Natural killer cell treated with Interleukin-12 subunit alpha and Interleukin-12 subunit beta and Interleukin-15 and Interleukin-18, amount 100 ng/mL, for 72 hours (primary cell): ENCODE data around the gene POLR2L. TPM values are rescaled to one million over a fixed set of nuclear protein-coding genes. Genes with fewer than 3 reads are reported as not detected.
A peak's percentile ranks its signal among the peaks of the same experiment; 100 is the strongest.

Experiments used
- ATAC-seq, 2 donors: fragments of 150-1000 bp; cut with Tn5 transposase in 1 of 2; sonication (Bioruptor Pico), chemical (Tn5 transposase) in 1 of 2; 2 replicates each; pipeline ENCODE4 v1.10.0; 2021
- DNase-seq: peaks from one replicate; pipeline ENCODE4 v3.0.0; 2022; ENCODE audit warnings: low spot score
- H3K27ac Mint-ChIP-seq, 2 donors: 1 replicate in 1 of 2; 2 replicates in 1 of 2; pipeline ENCODE4 v1.8.0; 2022; ENCODE audit warnings: mixed read lengths in 2 of 2, mild to moderate bottlenecking in 1 of 2, moderate library complexity in 1 of 2
- H3K27me3 Mint-ChIP-seq, 2 donors: 1 replicate in 1 of 2; 2 replicates in 1 of 2; pipeline ENCODE4 v1.8.0; 2022; ENCODE audit warnings: mixed read lengths in 2 of 2
- H3K36me3 Mint-ChIP-seq: one replicate; pipeline ENCODE4 v1.8.0; 2022; ENCODE audit warnings: mixed read lengths
- H3K4me1 Mint-ChIP-seq, 2 donors: 1 replicate in 1 of 2; 2 replicates in 1 of 2; pipeline ENCODE4 v1.8.0; 2022; ENCODE audit warnings: low read depth in 2 of 2, mixed read lengths in 2 of 2, mild to moderate bottlenecking in 1 of 2
- H3K4me3 Mint-ChIP-seq: one replicate; pipeline ENCODE4 v1.8.0; 2022; ENCODE audit warnings: mixed read lengths
- H3K9me3 Mint-ChIP-seq: 2 replicates; pipeline ENCODE4 v1.8.0; 2022; ENCODE audit warnings: mixed read lengths
- total RNA-seq, 2 donors: library from RNA; stranded (reverse); gene quantifications; one replicate each; pipeline ENCODE4 v1.2.3, GENCODE V29; 2022

POLR2L gene
- total RNA-seq, 2 donors from 2014 or later = 97.4 to 97.8 TPM

- ATAC-seq = no peak
- no peaks in the 10 kb centered on the region for H3K27me3 Mint-ChIP-seq
Measured at GRCh38 chr11:854601-855329, 12.4 kb upstream of the POLR2L start.

GRCh38 chr11:853682-854448 is 11.5 kb upstream of the POLR2L start:
- H3K4me1 Mint-ChIP-seq = peaks cover 6% of the 10 kb centered on the region in 2 donors
- ATAC-seq (no peak), DNase-seq (no peak)
- H3K4me3 Mint-ChIP-seq = no peak overlapping the region
- H3K27ac Mint-ChIP-seq = no peak overlapping the region
- H3K27me3 Mint-ChIP-seq = no peaks in the 10 kb centered on the region
- no peaks in the 10 kb centered on the region for H3K36me3 Mint-ChIP-seq
- no peaks in the 10 kb centered on the region for H3K9me3 Mint-ChIP-seq

More at GRCh38 chr11:854601-855329, 12.4 kb upstream of the POLR2L start:
- no peak overlapping the region for H3K4me3 Mint-ChIP-seq
- no peaks in the 10 kb centered on the region for H3K9me3 Mint-ChIP-seq
- peaks cover 6 to 8% of the 10 kb centered on the region in 2 donors for H3K4me1 Mint-ChIP-seq
- DNase-seq = no peak
- H3K36me3 Mint-ChIP-seq = no peaks in the 10 kb centered on the region
- no peak overlapping the region for H3K27ac Mint-ChIP-seq

- Mint-ChIP-seq H3K36me3 (no peaks in the 10 kb centered on the region), H3K27ac (no peak overlapping the region), H3K4me3 (no peak overlapping the region), H3K9me3 (no peaks in the 10 kb centered on the region), H3K4me1 (peaks cover 6 to 8% of the 10 kb centered on the region in 2 donors), H3K27me3 (no peaks in the 10 kb centered on the region)
- DNase-seq = no peak
- ATAC-seq = no peak
Measured at GRCh38 chr11:852762-853161, 10.4 kb upstream of the POLR2L start.

- H3K27me3 Mint-ChIP-seq = no peaks in the 10 kb centered on the region
- H3K4me3 Mint-ChIP-seq = no peak overlapping the region
- H3K27ac Mint-ChIP-seq = no peak overlapping the region
- ATAC-seq (no peak), DNase-seq (no peak)
- H3K36me3 Mint-ChIP-seq = no peaks in the 10 kb centered on the region
- H3K4me1 Mint-ChIP-seq = peaks cover 0 to 3% of the 10 kb centered on the region in 2 donors
- no peaks in the 10 kb centered on the region for H3K9me3 Mint-ChIP-seq
Measured at GRCh38 chr11:850775-851763, 8.7 kb upstream of the POLR2L start.

- no peaks in the 10 kb centered on the region for H3K36me3 Mint-ChIP-seq
- no peaks in the 10 kb centered on the region for H3K27me3 Mint-ChIP-seq
- ATAC-seq = peak in 1 of 2 donors; percentile 3
- peaks cover 0 to 3% of the 10 kb centered on the region in 2 donors for H3K4me1 Mint-ChIP-seq
- no peaks in the 10 kb centered on the region for H3K9me3 Mint-ChIP-seq
- H3K4me3 Mint-ChIP-seq = peak overlapping the region; percentile 60
- no peak for DNase-seq
- H3K27ac Mint-ChIP-seq = no peak overlapping the region
Measured at GRCh38 chr11:849951-850774, 7.8 kb upstream of the POLR2L start.

- peak; percentile 29 to 66 for ATAC-seq
- no peak for DNase-seq
- peak overlapping the region; percentile 63 for H3K4me3 Mint-ChIP-seq
- H3K4me1 Mint-ChIP-seq = peaks cover 0 to 3% of the 10 kb centered on the region in 2 donors
- H3K27ac Mint-ChIP-seq = no peak overlapping the region
- H3K27me3 Mint-ChIP-seq = no peaks in the 10 kb centered on the region
- H3K9me3 Mint-ChIP-seq = no peaks in the 10 kb centered on the region
- H3K36me3 Mint-ChIP-seq = no peaks in the 10 kb centered on the region
Measured at GRCh38 chr11:849104-849824, 6.9 kb upstream of the POLR2L start.

- Mint-ChIP-seq H3K27me3 (no peaks in the 10 kb centered on the region), H3K36me3 (no peaks in the 10 kb centered on the region), H3K9me3 (no peaks in the 10 kb centered on the region), H3K4me3 (peak overlapping the region; percentile 34), H3K4me1 (peaks cover 4 to 8% of the 10 kb centered on the region in 2 donors), H3K27ac (no peak overlapping the region)
- peak; percentile 72 for DNase-seq
- peak; percentile 73 to 79 for ATAC-seq
Measured at GRCh38 chr11:848380-848931, 6.1 kb upstream of the POLR2L start.

GRCh38 chr11:847876-848275 is 5.5 kb upstream of the POLR2L start:
- no peaks in the 10 kb centered on the region for H3K9me3 Mint-ChIP-seq
- ATAC-seq (no peak), DNase-seq (no peak)
- H3K36me3 Mint-ChIP-seq = no peaks in the 10 kb centered on the region
- no peak overlapping the region for H3K4me3 Mint-ChIP-seq
- no peak overlapping the region for H3K27ac Mint-ChIP-seq
- peaks cover 6 to 9% of the 10 kb centered on the region in 2 donors for H3K4me1 Mint-ChIP-seq
- H3K27me3 Mint-ChIP-seq = no peaks in the 10 kb centered on the region

GRCh38 chr11:846496-847098 is 4.3 kb upstream of the POLR2L start:
- Mint-ChIP-seq H3K9me3 (no peaks in the 10 kb centered on the region), H3K27me3 (no peaks in the 10 kb centered on the region), H3K4me3 (no peak overlapping the region), H3K27ac (no peak overlapping the region), H3K4me1 (peaks cover 6 to 9% of the 10 kb centered on the region in 2 donors), H3K36me3 (no peaks in the 10 kb centered on the region)
- no peak for DNase-seq
- no peak for ATAC-seq

GRCh38 chr11:845872-846495 is 3.7 kb upstream of the POLR2L start:
- Mint-ChIP-seq H3K4me1 (peaks cover 10 to 14% of the 10 kb centered on the region in 2 donors), H3K9me3 (no peaks in the 10 kb centered on the region), H3K4me3 (no peak overlapping the region), H3K27me3 (no peaks in the 10 kb centered on the region), H3K27ac (no peak overlapping the region), H3K36me3 (no peaks in the 10 kb centered on the region)
- no peak for DNase-seq
- no peak for ATAC-seq

GRCh38 chr11:844693-845644 is 2.6 kb upstream of the POLR2L start:
- ATAC-seq (no peak), DNase-seq (no peak)
- Mint-ChIP-seq H3K4me1 (peaks cover 17 to 22% of the 10 kb centered on the region in 2 donors), H3K27ac (no peak overlapping the region), H3K36me3 (no peaks in the 10 kb centered on the region), H3K9me3 (no peaks in the 10 kb centered on the region), H3K27me3 (no peaks in the 10 kb centered on the region), H3K4me3 (no peak overlapping the region)
